HG03060 (cell line): Measurements from ENCODE around the gene CTSF.
"Not testable (repeated sequence)": the region's sequence is repeated elsewhere in the genome, so short reads cannot be mapped to it uniquely, and the experiment has no call there.

Experiments used
- ATAC-seq: cut with Tn5 transposase; IDR thresholded peaks from one replicate; pipeline ENCODE4 v1.9.1; 2021; ENCODE audit warnings: low read depth, moderate number of reproducible peaks; ENCODE audit not compliant: unreplicated experiment

The CTSF gene

GRCh38 chr11:66540598-66540997 is 27.8 kb downstream of the CTSF start:
- not testable (repeated sequence) for ATAC-seq

- no peak for ATAC-seq
Measured at GRCh38 chr11:66539870-66540213, 28.6 kb downstream of the CTSF start.

GRCh38 chr11:66539170-66539869 is 29.1 kb downstream of the CTSF start:
- ATAC-seq: no peak

GRCh38 chr11:66532784-66533183 is 35.6 kb downstream of the CTSF start:
- no peak for ATAC-seq

GRCh38 chr11:66531841-66532240 is 36.6 kb downstream of the CTSF start:
- no peak for ATAC-seq

- no peak for ATAC-seq
Measured at GRCh38 chr11:66530927-66531709, 37.3 kb downstream of the CTSF start.

- ATAC-seq: no peak
Measured at GRCh38 chr11:66529655-66530054, 38.8 kb downstream of the CTSF start.

- ATAC-seq: no peak
Measured at GRCh38 chr11:66529069-66529468, 39.3 kb downstream of the CTSF start.

GRCh38 chr11:66524304-66525040 is 43.9 kb downstream of the CTSF start:
- no peak for ATAC-seq

- ATAC-seq: no peak
Measured at GRCh38 chr11:66523611-66524010, 44.8 kb downstream of the CTSF start.
